Measurements from ENCODE around the gene OR2T29. TPM values are rescaled to one million over a fixed set of nuclear protein-coding genes. Genes with fewer than 3 reads are reported as not detected.
"Not testable (repeated sequence)": the region's sequence is repeated elsewhere in the genome, so short reads cannot be mapped to it uniquely, and the experiment has no call there.

OR2T29 gene
- total and polyA plus RNA-seq, 2 donors from 2014 or later, result not detected

- H3K4me3 ChIP-seq (ENCODE audit: low read length in 3 of 3); intact Hi-C loops (cut with DNase I); DNase-seq; H3K4me1 ChIP-seq (ENCODE audit: control insufficient read depth in 2 of 3, insufficient read depth in 2 of 3, low read depth in 1 of 3, low read length in 3 of 3); H3K27ac ChIP-seq (ENCODE audit: low read depth in 2 of 2, low read length in 2 of 2); FAIRE-seq; H3K9ac ChIP-seq (ENCODE audit: low read length in 3 of 3); H3K36me3 ChIP-seq (ENCODE audit: control insufficient read depth in 2 of 3, insufficient read depth in 3 of 3, low read length in 3 of 3); H3K27me3 ChIP-seq (ENCODE audit: control insufficient read depth, insufficient read depth, low read length); H3K9me3 ChIP-seq (ENCODE audit: control insufficient read depth in 2 of 3, insufficient read depth in 1 of 3, low read length in 3 of 3): not testable (repeated sequence)
Measured at GRCh38 chr1:248551027-248551426, 11.5 kb downstream of the OR2T29 start.

- H3K27me3 ChIP-seq (ENCODE audit: control insufficient read depth, insufficient read depth, low read length); FAIRE-seq; DNase-seq; H3K27ac ChIP-seq (ENCODE audit: low read depth in 2 of 2, low read length in 2 of 2); H3K4me3 ChIP-seq (ENCODE audit: low read length in 3 of 3); H3K9ac ChIP-seq (ENCODE audit: low read length in 3 of 3); H3K36me3 ChIP-seq (ENCODE audit: control insufficient read depth in 2 of 3, insufficient read depth in 3 of 3, low read length in 3 of 3); intact Hi-C loops (cut with DNase I); H3K4me1 ChIP-seq (ENCODE audit: control insufficient read depth in 2 of 3, insufficient read depth in 2 of 3, low read depth in 1 of 3, low read length in 3 of 3); H3K9me3 ChIP-seq (ENCODE audit: control insufficient read depth in 2 of 3, insufficient read depth in 1 of 3, low read length in 3 of 3): not testable (repeated sequence)
Measured at GRCh38 chr1:248547383-248547782, 15.2 kb downstream of the OR2T29 start.

DNA sequence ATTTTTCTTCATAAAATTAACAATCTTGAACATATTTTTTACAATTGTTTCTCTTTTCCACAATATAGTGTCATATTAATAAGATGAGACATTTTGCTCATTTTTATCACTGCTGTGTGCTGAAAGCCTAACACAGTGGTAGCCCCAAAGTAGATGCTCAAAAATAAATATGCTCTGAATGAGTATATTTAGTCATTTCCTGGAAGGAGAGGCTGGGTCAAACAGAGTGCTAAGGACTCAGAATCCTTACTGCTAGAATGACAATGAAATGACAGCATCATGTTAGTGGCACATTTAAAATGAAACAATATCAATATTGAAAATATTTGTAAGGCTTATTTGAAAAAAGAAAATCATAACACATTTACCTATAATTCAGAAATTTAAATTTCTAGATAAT is 25.1 kb downstream of the OR2T29 start:
- intact Hi-C loops (cut with DNase I), result not testable (repeated sequence)

GRCh38 chr1:248521856-248522255 is 40.7 kb downstream of the OR2T29 start:
- TF ChIP-seq, protein P1, sequence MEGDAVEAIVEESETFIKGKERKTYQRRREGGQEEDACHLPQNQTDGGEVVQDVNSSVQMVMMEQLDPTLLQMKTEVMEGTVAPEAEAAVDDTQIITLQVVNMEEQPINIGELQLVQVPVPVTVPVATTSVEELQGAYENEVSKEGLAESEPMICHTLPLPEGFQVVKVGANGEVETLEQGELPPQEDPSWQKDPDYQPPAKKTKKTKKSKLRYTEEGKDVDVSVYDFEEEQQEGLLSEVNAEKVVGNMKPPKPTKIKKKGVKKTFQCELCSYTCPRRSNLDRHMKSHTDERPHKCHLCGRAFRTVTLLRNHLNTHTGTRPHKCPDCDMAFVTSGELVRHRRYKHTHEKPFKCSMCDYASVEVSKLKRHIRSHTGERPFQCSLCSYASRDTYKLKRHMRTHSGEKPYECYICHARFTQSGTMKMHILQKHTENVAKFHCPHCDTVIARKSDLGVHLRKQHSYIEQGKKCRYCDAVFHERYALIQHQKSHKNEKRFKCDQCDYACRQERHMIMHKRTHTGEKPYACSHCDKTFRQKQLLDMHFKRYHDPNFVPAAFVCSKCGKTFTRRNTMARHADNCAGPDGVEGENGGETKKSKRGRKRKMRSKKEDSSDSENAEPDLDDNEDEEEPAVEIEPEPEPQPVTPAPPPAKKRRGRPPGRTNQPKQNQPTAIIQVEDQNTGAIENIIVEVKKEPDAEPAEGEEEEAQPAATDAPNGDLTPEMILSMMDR (IDR thresholded peaks at IDR 0.05; ENCODE audit: borderline replicate concordance, extremely low read depth, insufficient read depth), result no peak
- intact Hi-C loops (cut with DNase I), result no loop called here
- no peaks in the 10 kb centered on the region for H3K4me1 ChIP-seq (ENCODE audit: control insufficient read depth in 2 of 3, insufficient read depth in 2 of 3, low read depth in 1 of 3, low read length in 3 of 3)
- H3K27me3 ChIP-seq (ENCODE audit: control insufficient read depth, insufficient read depth, low read length), result no peaks in the 10 kb centered on the region
- peaks cover 0 to 10% (median 0%) of the 10 kb centered on the region in 3 donors for H3K9me3 ChIP-seq (ENCODE audit: control insufficient read depth in 2 of 3, insufficient read depth in 1 of 3, low read length in 3 of 3)
- H3K36me3 ChIP-seq (ENCODE audit: control insufficient read depth in 2 of 3, insufficient read depth in 3 of 3, low read length in 3 of 3), result no peaks in the 10 kb centered on the region
- H3K9ac ChIP-seq (ENCODE audit: low read length in 3 of 3), result no peak overlapping the region
- DNase-seq (no peak), FAIRE-seq (no peak)
- H3K4me3 ChIP-seq (ENCODE audit: low read length in 3 of 3), result no peak overlapping the region
- H3K27ac ChIP-seq (ENCODE audit: low read depth in 2 of 2, low read length in 2 of 2), result no peak overlapping the region

More for the DNA sequence above, 25.1 kb downstream of the OR2T29 start:
- FAIRE-seq; H3K27me3 ChIP-seq (ENCODE audit: control insufficient read depth, insufficient read depth, low read length); DNase-seq; H3K27ac ChIP-seq (ENCODE audit: low read depth in 2 of 2, low read length in 2 of 2); H3K4me1 ChIP-seq (ENCODE audit: control insufficient read depth in 2 of 3, insufficient read depth in 2 of 3, low read depth in 1 of 3, low read length in 3 of 3); H3K36me3 ChIP-seq (ENCODE audit: control insufficient read depth in 2 of 3, insufficient read depth in 3 of 3, low read length in 3 of 3); H3K4me3 ChIP-seq (ENCODE audit: low read length in 3 of 3); H3K9me3 ChIP-seq (ENCODE audit: control insufficient read depth in 2 of 3, insufficient read depth in 1 of 3, low read length in 3 of 3); H3K9ac ChIP-seq (ENCODE audit: low read length in 3 of 3): not testable (repeated sequence)

- intact Hi-C loops (cut with DNase I); H3K27me3 ChIP-seq (ENCODE audit: control insufficient read depth, insufficient read depth, low read length); H3K9ac ChIP-seq (ENCODE audit: low read length in 3 of 3); H3K4me3 ChIP-seq (ENCODE audit: low read length in 3 of 3); H3K4me1 ChIP-seq (ENCODE audit: control insufficient read depth in 2 of 3, insufficient read depth in 2 of 3, low read depth in 1 of 3, low read length in 3 of 3); H3K9me3 ChIP-seq (ENCODE audit: control insufficient read depth in 2 of 3, insufficient read depth in 1 of 3, low read length in 3 of 3); H3K27ac ChIP-seq (ENCODE audit: low read depth in 2 of 2, low read length in 2 of 2); DNase-seq; H3K36me3 ChIP-seq (ENCODE audit: control insufficient read depth in 2 of 3, insufficient read depth in 3 of 3, low read length in 3 of 3): not testable (repeated sequence)
- FAIRE-seq, result peak; percentile 98
Measured at GRCh38 chr1:248510217-248510616, 52.4 kb downstream of the OR2T29 start.

GRCh38 chr1:248507773-248508172 is 54.8 kb downstream of the OR2T29 start, which contains the start of gene OR2G6:
OR2G6 (plus strand) TSS chr1:248508073; CDS start chr1:248521647, 13,574 bp downstream.
- H3K36me3 ChIP-seq (ENCODE audit: control insufficient read depth in 2 of 3, insufficient read depth in 3 of 3, low read length in 3 of 3); H3K27me3 ChIP-seq (ENCODE audit: control insufficient read depth, insufficient read depth, low read length); H3K4me3 ChIP-seq (ENCODE audit: low read length in 3 of 3); FAIRE-seq; DNase-seq; H3K9me3 ChIP-seq (ENCODE audit: control insufficient read depth in 2 of 3, insufficient read depth in 1 of 3, low read length in 3 of 3); H3K9ac ChIP-seq (ENCODE audit: low read length in 3 of 3); H3K27ac ChIP-seq (ENCODE audit: low read depth in 2 of 2, low read length in 2 of 2); intact Hi-C loops (cut with DNase I); H3K4me1 ChIP-seq (ENCODE audit: control insufficient read depth in 2 of 3, insufficient read depth in 2 of 3, low read depth in 1 of 3, low read length in 3 of 3): not testable (repeated sequence)

Measured in kidney (tissue), 14 donors.